Measurements from ENCODE around the gene IL22.

The IL22 gene, protein sequence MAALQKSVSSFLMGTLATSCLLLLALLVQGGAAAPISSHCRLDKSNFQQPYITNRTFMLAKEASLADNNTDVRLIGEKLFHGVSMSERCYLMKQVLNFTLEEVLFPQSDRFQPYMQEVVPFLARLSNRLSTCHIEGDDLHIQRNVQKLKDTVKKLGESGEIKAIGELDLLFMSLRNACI

DNA sequence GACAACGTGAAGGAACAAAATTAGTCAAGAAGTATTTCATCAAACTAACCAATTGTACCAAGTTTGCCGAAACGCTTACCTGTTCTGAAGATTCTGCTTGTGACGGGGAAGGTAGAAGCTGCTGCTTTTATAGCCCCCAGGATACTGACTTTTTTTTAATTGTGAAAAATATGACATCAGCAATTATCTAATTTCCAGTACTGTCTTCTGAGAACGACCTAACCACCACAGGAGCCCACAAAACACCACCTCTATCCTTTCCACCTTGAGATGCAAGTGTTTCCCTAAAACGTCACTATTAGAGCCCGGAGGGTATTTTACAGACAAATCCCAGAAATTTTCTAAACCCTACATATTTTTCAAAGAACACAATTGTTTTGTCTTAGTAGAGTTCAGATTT is at the start of gene IL22:
TSS of gene IL22 (minus strand) at position 101 of the 400 bp plus-strand sequence. CDS start 156 bp downstream, outside the sequence.
- DNase-seq, result no peak

DNA sequence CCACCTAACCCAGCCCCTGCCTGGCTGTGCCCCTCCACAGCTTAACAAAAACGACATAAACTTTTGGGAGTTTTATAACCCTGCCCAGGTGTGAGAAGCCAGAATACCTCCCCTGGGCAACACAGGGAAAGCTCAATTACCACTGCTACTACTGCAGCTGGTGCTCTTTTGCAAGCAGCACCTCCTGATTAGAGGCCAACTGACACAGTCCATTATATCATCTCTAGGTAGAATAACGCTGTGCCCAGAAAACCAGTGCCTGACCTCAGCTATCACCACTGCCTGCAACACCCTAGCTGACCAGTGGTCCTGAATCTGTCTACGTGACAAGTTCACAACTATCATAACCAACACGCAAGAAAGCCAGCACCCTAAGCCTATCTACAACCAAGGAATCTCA is 44.5 kb upstream of the IL22 start:
- DNase-seq, result no peak

DNA sequence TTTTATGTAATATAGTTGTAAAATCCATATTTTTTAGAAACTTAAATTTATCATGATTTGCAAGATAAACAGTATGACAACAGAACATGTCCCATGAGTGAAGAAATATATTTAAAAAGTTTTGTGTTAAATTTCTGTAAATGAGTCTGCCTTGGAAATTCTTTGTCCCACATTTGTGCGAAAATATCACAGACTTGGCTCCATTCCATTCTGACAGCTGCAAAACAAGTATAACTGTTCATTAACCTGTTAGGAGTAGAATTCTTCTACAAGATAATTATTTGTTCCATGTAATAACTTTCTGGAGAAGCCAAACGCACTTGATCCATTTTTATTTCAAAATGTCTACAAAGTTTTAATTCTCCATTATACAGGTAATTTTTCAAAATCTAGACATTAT is 40.8 kb upstream of the IL22 start:
- DNase-seq, result no peak

DNA sequence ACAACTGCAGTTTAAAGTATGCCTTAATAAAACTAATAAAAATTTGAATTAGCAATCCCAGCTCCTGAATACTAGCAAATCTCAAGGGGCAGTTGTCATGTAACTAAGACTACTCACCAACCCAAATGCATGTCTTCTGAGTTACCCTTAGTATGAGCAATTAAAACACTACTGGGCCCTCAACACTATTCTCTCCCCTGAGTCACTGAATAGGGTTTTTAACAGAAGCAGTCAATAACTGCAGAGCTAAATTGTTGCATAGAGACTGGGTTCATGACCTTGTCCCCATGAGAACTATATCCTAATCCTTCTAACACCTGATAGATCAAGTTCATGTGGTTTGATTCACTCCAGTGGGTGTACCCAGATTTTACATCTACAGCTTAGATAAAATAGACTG is 39.9 kb upstream of the IL22 start:
- DNase-seq, result no peak

DNA sequence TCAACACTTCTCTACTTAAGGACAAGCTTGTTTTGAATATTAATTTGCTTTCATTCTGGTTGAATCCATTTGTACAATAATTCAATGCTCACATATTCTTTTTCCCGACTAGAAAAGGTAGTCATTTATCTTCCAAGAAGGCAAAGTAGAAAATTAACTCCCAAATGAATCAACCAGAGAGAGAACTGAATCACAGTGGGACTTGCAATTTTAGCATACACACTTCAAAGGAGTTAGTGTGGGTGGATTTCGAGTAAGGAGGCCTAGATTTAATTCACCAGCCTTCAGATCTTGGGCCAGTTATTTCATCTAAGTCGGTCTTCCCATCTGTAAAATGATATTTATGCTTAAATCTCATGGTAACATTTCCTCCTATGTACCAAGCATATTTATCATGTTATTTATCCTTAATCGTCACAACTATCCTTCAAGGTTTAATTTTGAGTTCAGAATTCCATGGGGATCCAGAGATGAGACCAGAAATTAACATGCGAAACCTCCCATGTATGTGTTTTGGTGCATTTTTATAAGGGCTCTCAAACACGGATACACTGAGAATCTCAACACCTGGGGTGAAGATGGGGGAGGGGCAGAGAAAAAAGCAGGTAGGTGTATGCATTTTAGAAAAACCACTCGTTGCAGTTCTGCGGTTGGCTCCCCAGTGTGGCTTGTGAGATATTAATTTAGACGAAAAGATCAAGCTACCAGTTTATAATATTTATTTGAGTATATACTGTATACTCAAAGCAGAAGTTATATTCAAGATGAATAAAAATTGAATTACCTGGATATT is 38.9 kb upstream of the IL22 start:
- no peak for DNase-seq

DNA sequence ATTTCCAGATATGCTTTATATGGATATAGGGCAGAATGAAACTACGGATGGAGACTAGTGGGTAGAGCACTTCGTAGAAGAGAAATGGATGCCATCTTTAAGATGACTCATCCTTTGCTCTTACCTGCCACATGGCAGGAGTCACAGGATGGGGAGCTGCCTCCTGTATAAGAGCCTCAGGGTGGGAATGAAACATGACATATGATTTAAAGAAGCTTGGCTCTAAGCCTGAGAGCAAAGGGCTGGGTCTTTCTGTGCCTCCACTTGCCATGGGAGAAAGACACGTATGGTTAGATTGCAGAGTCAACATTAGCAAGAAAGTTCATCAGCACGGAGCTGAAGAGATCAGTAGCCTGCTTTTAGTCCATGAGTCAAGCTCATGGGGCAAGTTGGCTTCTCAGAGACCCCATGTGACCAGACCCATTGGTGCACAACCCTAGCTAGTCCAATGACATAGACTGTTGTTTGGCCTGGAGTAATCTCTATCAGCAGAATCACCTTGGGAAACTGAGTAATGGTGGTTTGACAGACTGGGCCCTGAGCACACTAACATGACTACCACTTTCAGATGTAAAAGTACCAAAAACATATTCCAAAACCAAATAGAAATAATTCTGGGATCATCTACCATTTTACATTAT is 38.1 kb upstream of the IL22 start:
- DNase-seq, result no peak

DNA sequence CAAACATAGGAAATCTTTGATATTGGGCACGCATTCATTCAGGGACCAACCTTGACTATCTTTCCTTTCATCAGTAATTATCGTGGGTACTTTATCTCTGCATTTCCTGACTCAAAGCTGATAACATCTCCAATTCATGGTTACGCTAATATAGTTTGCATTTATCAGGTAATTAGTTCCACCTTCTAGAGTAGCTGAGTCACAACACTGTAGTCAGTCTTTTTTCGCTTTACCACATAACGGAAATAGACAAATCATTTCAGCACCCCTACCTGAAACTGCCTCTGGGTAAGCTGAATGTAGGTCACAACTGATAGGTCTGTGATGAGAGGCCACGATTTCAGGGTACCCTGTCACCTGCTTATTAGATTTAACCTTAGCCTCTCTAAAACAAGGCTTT is 36.7 kb upstream of the IL22 start:
- peak; percentile 57 for DNase-seq

DNA sequence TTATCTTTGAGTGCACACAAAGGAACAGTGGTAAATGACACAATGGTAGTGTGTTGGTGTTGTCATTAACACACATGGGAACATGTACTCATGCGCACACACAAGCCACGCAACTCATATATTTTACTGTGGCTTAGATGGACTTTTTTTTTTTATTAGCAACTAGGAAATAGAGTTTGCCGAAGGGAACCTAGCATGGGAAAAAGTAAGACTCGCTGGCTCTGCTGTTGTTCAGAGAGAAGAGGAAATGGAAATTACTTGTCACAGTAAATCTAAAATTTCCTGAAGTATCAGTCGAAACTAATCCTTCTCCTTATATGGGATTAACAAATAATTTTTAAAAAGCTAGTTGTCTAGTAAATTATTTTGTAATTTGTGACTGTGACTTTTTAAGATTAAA is 33.7 kb upstream of the IL22 start:
- DNase-seq, result no peak

DNA sequence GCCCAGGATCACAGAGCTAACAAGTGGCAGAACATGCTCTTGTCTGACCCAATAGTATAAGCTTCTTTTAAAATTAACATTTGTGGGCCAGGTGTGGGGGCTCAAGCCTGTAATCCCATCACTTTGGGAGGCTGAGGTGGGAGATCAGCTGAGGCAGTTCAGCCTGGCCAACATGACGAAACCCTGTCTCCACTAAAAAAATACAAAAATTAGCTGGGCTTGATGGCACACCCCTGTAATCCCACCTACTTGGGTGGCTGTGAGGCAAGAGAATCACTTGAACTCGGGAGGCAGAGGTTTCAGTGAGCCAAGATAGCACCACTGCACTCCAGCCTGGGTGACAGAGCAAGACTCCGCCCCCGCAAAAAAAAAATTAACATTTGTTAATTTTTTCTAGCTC is 33.0 kb upstream of the IL22 start:
- no peak for DNase-seq

DNA sequence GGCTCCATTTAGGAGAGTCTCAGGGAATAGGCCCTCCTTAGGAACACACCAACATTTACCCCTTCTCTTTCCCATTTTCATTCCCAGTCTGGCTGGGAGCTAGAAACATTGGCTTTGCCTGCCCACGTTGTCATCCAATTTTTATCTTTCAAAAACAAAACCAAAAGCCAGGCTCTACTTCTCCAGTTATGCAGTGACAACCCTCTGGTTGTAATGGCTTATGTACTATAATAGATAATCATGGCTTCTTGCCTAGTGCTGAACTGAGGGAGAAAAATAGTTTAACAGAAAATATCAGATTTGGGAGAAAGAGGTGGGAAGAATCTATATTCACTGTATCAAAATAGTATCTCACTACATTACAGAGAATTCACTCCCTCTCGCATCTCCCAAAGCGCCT is 32.1 kb upstream of the IL22 start:
- no peak for DNase-seq

DNA sequence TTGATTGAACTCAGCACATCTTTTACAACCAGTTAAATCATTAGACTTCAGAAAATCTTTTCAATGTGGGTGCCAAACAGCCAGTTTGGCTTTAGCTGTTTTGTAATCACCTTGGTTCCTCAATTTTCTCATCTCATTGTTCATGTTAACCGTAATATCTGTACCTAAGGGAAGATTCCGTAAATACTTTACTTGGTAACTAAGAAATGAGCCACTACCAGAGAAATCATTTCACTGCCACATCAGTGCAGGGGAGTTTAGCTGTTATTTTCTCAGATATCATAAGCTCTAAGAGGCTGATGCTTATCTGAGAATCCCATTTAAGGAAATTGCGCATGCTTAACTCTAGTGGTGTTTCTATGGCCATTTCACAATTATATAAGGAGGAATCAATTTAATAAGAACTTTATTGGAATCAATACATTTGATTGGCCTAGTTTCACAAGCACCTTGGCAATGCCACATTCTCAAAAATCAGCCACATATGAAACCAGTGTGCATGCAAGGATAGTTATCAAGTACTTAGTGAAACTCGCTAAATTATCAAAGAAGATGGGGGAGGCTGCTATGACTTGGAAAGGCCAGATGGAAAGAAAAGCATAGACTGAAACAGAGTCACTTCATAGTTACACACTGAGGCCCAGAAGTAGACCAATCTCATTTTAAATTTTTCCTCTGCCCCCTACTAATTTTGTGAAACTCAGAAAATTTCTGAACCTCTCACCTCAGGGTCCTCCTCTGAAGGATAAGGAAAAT is 28.1 kb upstream of the IL22 start:
- DNase-seq, result no peak

DNA sequence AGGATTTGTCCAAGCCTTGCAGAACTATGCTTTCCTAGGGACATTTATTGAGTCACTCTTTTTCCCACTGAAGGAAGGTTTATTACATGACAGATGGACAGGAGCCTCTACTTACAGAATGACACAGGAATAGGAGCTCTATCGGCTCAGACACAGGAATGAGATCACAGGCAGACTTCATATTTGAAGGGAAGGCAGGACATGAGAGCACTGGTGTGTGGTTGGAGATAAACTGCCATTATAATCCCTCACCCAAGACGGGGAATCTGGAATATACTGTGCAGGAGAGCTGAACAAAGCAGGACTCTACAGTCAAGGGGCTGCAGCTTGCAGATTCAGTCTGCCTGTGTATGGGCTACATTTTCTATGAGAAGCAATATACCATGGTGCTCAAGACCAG is 26.8 kb upstream of the IL22 start:
- no peak for DNase-seq

DNA sequence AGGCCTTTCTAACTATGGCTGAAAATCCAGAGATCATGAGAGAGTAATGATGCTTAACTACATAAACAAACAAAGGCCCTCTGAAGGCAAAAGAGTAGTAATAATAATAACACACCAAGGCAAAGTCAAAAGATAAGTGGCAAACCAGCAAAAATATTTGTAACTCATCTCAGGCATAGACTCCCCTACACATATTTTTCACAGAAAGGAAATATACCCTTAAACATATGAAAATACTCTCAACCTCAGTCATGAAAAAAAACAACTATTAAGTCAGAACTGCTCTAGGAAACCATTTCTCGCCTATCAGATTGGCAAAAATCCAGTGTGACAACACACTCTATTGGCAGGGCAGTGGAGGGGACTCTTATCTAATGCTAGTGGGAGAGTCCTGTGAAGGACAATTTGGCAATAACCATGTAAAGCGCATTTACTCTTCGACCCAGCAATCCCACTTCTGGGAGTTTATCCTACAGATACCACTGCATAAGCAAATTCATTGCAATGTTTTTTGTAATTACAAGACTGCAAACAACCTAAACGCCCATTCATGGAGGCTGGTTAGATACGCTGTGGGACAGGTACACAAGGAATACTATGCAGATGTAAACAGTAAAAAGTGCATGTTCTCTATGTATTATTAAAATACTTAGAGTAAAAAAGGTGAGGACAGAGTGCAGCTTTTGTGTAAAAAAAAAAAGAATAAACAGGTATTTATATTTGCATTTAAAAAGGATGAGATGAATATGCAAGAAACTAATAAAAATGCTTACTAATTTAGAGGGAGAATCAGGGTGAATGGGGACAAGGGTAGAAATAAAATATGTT is 26.0 kb upstream of the IL22 start:
- DNase-seq, result no peak

DNA sequence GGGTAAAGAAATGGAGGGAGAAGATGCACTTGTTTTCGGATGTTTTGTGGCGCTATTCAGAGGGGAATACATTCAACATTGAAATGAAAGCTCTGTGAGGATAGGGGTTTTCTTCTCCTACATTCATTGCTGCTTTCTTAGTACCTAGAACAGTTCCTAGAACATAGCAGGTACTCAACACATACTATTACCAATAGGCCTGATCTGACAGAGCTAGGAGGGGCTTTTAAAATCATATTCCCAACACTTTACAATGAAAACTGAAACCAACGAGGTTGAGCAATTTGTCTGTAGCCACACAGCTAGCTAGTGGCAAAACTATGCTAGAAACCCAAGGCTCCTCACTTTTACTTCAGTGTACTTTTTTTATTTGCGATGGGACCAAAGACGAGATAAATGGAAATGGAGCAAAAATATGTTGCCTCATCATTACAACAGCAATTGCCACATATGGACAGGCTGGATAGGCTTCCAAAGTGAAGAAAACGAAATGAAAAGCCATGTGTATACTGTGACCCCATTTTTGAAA is 23.1 kb upstream of the IL22 start:
- no peak for DNase-seq

DNA sequence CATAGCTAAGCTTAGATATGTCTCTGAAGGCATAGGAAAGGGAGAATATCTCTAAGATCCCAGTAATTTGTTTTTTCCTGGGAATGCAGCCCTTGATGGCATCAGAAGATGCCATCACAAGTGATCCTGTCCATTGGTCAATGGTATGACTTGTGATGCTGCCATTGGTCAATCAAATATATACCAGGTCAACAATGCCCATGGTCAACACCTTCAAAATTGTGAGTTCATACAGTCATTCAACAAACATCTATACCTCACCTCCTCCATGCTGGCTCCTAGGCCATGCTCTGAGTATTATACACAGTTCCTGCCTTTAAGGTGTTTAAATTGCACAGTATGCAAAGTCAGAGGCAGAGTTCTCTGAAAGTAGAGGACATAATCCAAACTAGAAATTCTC is 19.3 kb upstream of the IL22 start:
- no peak for DNase-seq

DNA sequence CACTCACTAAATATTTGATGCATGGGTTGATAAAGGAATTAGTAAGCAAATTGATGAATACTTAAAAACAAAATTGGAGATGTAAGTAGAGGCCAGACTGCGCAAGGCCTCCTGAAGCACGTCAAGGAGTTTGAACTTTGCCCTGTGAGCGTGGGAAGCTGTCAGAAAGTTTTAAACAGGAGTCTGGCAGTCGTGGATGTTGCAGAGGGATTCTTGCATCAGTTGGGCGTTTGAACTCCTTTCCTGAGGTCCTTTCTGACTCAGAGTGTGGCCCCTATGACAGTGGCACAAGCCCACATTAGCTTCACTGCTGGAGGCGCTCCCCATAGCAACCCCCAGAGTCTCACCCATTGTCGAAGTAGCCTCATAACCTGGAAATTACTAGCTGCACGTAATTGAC is 17.9 kb upstream of the IL22 start:
- no peak for DNase-seq

DNA sequence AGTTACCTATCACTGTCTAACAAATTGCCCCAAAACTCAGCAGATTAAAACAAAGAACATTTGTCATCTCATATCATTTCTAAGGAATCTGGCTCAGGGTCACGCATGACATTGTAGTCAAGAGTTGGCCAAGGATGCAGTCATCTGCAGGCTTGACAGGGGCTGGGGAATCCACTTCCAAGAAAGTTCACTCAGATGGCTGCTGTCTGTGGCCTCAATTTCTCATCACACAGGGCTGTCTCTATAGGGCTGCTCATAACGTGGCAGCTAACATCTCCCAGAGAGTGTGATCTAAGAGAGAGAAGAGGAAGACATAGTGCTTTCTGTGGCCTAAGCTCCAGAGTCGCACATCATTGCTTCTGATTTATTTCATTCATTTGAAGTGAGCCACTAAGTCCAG is 17.0 kb upstream of the IL22 start:
- DNase-seq, result no peak

DNA sequence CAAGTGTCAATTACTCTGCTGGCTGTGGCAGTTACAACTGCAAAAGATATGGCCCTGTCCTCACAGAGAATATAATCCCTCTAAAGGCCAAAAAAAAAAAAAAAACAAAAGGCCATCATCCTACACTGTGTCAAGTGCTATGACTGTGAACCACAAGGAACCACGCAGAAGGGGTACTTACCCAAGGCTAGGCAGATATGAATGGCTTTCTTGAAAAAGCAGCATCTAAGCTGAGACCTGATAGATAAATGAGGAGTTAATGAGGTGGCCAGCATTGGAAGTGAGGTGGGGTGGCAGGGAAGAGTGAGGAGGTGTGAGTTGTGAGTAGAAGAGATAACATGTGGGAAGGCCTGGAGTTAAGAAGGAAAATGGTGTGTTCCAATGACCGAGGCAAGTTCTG is 16.4 kb upstream of the IL22 start:
- DNase-seq, result no peak

DNA sequence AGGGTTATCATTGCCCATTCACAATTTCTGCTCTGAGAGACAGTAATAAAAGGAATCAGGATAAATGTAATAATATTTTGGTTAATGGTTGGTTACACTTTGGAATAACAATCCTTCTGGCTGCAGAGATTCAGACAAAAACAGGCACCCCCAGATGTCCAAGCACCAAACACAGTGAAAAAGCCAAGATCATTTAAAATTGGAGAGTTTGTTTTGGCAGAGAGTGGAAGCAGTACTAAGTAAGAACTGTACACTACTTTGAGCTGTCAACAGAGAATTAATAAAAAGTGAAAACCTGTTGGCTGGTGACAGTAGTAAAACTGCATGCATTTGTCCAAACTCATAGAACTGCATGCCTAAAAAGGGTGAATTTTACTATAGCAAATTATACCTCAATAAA is 15.6 kb upstream of the IL22 start:
- no peak for DNase-seq

DNA sequence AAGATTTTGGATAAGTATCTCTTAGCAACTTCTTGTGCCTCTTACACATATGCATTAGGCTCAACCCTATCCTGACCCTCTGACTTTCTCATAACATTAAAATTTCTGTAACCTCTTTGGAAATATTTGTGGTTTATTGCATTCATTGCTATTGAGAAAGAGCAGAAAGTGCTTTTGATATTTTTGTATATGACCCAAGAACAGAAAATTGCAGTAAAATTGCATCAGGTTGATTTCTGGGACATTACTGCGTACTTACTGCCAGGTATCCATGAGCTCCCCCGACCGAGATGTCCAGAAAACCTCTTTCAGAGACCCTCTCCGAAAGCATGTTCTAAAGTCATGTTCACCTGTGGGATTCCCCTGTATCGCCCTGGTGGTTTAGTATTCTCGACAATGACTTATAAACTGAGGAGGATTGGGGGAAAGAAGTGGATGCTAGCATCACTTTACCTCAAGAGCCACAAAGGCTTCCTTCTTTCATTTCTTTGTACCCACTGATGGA is 14.5 kb upstream of the IL22 start:
- DNase-seq, result no peak

DNA sequence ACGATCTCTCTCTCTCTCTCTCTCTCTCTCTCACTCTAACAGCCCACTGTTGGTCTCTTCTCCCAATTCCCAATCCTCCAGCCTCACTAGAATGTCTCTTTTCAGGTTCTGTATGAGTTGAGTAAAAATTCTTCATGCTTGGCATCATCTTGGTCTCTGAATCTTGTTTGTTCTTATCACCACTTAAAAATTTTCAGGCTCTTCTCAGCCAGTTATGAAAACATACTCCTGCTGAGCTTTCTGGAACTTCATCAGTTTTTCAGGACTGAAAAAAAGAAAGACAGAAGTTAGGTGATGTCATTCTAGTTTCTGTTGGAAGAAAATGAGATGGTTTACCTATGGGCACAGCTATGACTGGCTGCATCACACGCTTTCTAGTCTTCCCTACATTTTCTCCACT is 11.5 kb upstream of the IL22 start:
- DNase-seq, result no peak

DNA sequence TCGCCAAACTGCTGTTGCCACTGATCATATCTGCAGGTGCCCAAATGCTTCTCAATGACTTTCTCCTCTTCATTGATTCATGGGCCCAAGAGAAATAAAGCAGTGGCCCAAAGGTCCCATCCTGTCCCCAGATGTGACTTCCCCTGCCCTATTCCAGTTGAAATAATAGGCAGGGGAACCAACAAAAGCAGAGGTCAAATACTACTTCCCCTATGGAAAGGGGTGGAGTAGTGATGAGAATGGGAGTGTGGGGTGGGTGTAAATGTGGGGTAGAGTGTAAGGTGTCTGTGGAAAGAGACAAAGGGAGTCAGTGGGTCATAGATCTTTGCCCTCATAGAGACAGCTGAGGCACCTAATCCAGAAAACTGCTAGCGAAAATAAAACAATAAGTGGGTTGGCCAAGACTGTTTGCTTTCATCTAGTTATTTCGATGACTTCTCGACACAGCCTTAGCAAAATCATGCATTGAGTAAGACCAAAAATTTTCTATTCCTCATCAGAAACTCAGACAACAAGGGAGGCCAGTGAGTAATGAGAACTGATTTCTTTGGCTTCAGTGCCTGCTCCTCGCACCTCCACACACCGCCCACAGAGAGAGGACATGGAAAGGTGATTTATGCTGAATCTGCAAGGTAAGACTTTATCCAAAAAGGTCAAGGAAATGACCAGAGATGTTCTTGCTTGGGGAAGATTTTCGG is 10.9 kb upstream of the IL22 start:
- DNase-seq, result no peak

Data from CD4-positive, alpha-beta T cell treated with Interleukin-10 for 1 hour (primary cell).